CD4-positive, CD25-positive, alpha-beta regulatory T cell (primary cell): ENCODE data around the gene BICRA. TPM values are rescaled to one million over a fixed set of nuclear protein-coding genes. Genes with fewer than 3 reads are reported as not detected.
"Not testable (repeated sequence)": the region's sequence is repeated elsewhere in the genome, so short reads cannot be mapped to it uniquely, and the experiment has no call there.

Experiments
- ATAC-seq, 2 donors: fragments of 150-1000 bp; cut with Tn5 transposase; one replicate each; pipeline ENCODE4 v1.10.0; 2021; ENCODE audit warnings: low read depth in 2 of 2, moderate number of reproducible peaks in 2 of 2, moderate library complexity in 1 of 2
- DNase-seq, 3 donors: peaks; one replicate each; pipeline versions ENCODE4 v3.0.0 to v3.0.0-alpha.2; 2012 to 2022; ENCODE audit warnings: mixed read lengths in 1 of 3
- H3K27ac ChIP-seq: one replicate; pipeline ENCODE4 v1.7.0; 2013; ENCODE audit warnings: mild to moderate bottlenecking, low read length; ENCODE audit not compliant: insufficient read depth, poor library complexity, severe bottlenecking
- H3K27me3 ChIP-seq: one replicate; pipeline ENCODE4 v1.7.0; 2013; ENCODE audit warnings: low read length; ENCODE audit not compliant: control insufficient read depth, insufficient read depth
- H3K36me3 ChIP-seq: one replicate; pipeline ENCODE4 v1.7.0; 2013; ENCODE audit warnings: mild to moderate bottlenecking, low read length, moderate library complexity; ENCODE audit not compliant: control insufficient read depth, insufficient read depth
- H3K4me1 ChIP-seq: 2 replicates; pipeline ENCODE4 v1.7.0; 2013; ENCODE audit warnings: mild to moderate bottlenecking, low read length; ENCODE audit not compliant: insufficient read depth, control insufficient read depth, poor library complexity, severe bottlenecking
- H3K4me3 ChIP-seq: one replicate; pipeline ENCODE4 v1.7.0; 2013; ENCODE audit warnings: low read depth, mild to moderate bottlenecking, low read length, moderate library complexity
- H3K9me3 ChIP-seq, 2 experiments: 1 replicate in 1 of 2; 2 replicates in 1 of 2; pipeline ENCODE4 v1.7.0; 2013; ENCODE audit warnings: low read length in 2 of 2, mild to moderate bottlenecking in 1 of 2, moderate library complexity in 1 of 2; ENCODE audit not compliant: control insufficient read depth in 2 of 2
- H3K27ac Mint-ChIP-seq, 3 donors: one replicate each; pipeline ENCODE4 v1.8.0; 2020 to 2022; ENCODE audit warnings: mild to moderate bottlenecking in 3 of 3, mixed read lengths in 3 of 3, moderate library complexity in 2 of 3
- H3K27me3 Mint-ChIP-seq: one replicate; pipeline ENCODE4 v1.8.0; 2022; ENCODE audit warnings: mild to moderate bottlenecking, mixed read lengths
- H3K36me3 Mint-ChIP-seq: one replicate; pipeline ENCODE4 v1.8.0; 2020; ENCODE audit warnings: mixed read lengths
- H3K4me1 Mint-ChIP-seq, 4 donors: one replicate each; pipeline ENCODE4 v1.8.0; 2020 to 2022; ENCODE audit warnings: mixed read lengths in 4 of 4, mild to moderate bottlenecking in 1 of 4
- H3K4me3 Mint-ChIP-seq, 4 donors: one replicate each; pipeline ENCODE4 v1.8.0; 2020 to 2022; ENCODE audit warnings: mild to moderate bottlenecking in 4 of 4, mixed read lengths in 4 of 4, moderate library complexity in 3 of 4
- H3K9me3 Mint-ChIP-seq, 7 donors: one replicate each; pipeline ENCODE4 v1.8.0; 2020 to 2022; ENCODE audit warnings: mixed read lengths in 7 of 7, mild to moderate bottlenecking in 3 of 7, moderate library complexity in 2 of 7
- polyA plus RNA-seq, 4 donors: library from polyadenylated mRNA; unstranded; fragments of 300-500 nt; fragmentation: Illumina TruSeq; gene quantifications; one replicate each; pipeline ENCODE4 v1.2.3, GENCODE V29; 2021
- total RNA-seq: library from RNA; stranded (reverse); gene quantifications from one replicate; pipeline ENCODE4 v1.2.3, GENCODE V29; 2022

BICRA gene
- total and polyA plus RNA-seq, 5 donors from 2014 or later: 0.25 to 43.8 (median 0.52) TPM

DNA sequence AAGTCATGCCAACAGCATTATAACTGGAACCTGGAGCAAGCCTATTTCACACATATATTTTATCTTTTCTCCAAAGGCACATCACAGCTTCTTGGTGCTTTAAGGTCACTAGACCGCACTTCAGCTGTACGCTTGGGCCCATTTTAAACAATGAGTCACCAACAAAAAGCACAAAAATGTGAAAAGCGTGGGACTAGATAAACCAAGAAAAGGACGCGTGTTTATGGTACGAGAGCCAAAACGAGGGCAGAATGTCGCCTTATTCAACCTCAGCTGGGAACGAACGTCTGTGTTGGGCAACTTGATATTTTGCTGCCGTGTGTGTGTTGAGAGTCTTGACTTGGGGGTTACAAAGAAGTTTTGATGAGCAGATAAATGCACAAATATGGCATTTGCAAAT, 95.1 kb downstream of the BICRA start:
- ATAC-seq (no peak), DNase-seq (no peak)
- H3K4me3 Mint-ChIP-seq: peak overlapping the region in 1 of 4 donors; percentile 64
- peak overlapping the region in 1 of 3 donors; percentile 88 for H3K27ac Mint-ChIP-seq
- Histone ChIP-seq H3K27me3 (no peaks in the 10 kb centered on the region), H3K4me3 (no peak overlapping the region), H3K4me1 (no peaks in the 10 kb centered on the region), H3K36me3 (peaks cover 24% of the 10 kb centered on the region), H3K27ac (no peak overlapping the region), H3K9me3 (no peaks in the 10 kb centered on the region)
- peaks cover 6% of the 10 kb centered on the region for H3K36me3 Mint-ChIP-seq
- H3K4me1 Mint-ChIP-seq: peaks cover 0 to 6% (median 4%) of the 10 kb centered on the region in 4 donors
- H3K9me3 Mint-ChIP-seq: no peaks in the 10 kb centered on the region
- no peaks in the 10 kb centered on the region for H3K27me3 Mint-ChIP-seq

DNA sequence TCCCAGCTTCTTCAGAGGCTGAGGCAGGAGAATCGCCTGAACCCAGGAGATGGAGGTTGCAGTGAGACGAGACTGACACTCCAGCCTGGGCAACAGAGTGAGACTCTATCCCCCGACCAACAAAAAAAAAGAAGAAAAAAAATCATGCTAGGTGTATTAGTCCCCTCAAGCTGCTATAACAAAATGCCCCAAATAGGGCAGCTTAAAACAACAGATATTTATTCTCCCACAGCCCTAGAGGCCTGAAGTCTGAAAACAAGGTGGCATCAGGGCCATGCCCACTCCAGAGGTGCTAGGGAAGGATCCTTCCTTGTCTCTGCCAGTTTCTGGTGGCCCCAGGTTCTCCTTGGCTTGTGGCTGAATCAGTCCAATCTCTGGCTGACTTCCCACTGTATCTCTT, 95.7 kb downstream of the BICRA start:
- Histone ChIP-seq H3K4me3 (no peak overlapping the region), H3K27ac (no peak overlapping the region), H3K4me1 (no peaks in the 10 kb centered on the region), H3K36me3 (peaks cover 20% of the 10 kb centered on the region), H3K9me3 (no peaks in the 10 kb centered on the region), H3K27me3 (no peaks in the 10 kb centered on the region)
- H3K4me1 Mint-ChIP-seq: peaks cover 0 to 6% (median 4%) of the 10 kb centered on the region in 4 donors
- H3K27ac Mint-ChIP-seq: no peak overlapping the region
- H3K27me3 Mint-ChIP-seq: no peaks in the 10 kb centered on the region
- H3K36me3 Mint-ChIP-seq: peaks cover 6% of the 10 kb centered on the region
- no peaks in the 10 kb centered on the region for H3K9me3 Mint-ChIP-seq
- ATAC-seq (no peak), DNase-seq (no peak)
- no peak overlapping the region for H3K4me3 Mint-ChIP-seq

DNA sequence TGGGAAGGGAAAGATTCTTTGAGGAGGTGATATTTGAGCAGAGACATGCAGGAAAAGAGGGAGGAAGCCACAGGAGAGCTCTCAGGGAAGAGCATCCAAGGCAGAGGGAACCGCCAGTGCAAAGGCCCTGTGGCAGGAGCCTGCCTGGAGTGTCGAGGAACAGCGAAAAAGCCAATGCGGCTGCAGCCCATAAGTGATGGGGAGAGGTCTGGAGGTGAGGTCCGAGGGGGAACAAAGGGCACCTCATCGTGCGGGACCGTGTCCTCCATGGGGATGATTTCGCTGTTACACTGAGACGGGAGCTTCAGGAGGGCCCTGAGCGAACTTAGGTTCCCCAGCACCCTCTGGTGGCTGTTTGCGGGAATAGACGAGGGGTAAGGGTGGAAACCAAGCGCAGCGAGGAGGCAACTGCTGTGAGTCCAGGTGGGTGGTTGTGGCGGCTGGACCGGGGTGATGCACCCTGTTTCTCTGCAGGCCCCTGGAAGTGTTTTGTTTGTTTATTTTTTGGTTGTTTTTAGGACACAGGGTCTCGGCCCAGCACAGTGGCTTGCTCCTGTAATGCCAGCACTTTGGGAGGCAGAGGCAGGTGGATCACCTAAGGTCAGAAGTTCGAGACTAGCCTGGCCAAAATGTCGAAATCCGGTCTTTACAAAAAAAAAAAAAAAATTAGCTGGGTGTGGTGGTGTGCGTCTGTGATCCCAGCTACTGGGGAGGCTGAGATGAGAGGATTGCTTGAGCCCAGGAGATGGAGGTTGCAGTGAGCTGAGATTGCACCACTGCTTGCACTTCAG, 98.4 kb downstream of the BICRA start:
- ATAC-seq: peak; percentile 72 to 78
- Mint-ChIP-seq H3K27me3 (peaks cover 7% of the 10 kb centered on the region), H3K36me3 (peaks cover 6% of the 10 kb centered on the region), H3K27ac (no peak overlapping the region), H3K9me3 (peaks cover 0 to 2% (median 0%) of the 10 kb centered on the region in 7 donors), H3K4me3 (no peak overlapping the region), H3K4me1 (peaks cover 0 to 6% (median 4%) of the 10 kb centered on the region in 4 donors)
- no peaks in the 10 kb centered on the region for H3K4me1 ChIP-seq
- no peak overlapping the region for H3K27ac ChIP-seq
- no peaks in the 10 kb centered on the region for H3K27me3 ChIP-seq
- H3K36me3 ChIP-seq: peaks cover 7% of the 10 kb centered on the region
- no peaks in the 10 kb centered on the region for H3K9me3 ChIP-seq
- peak; percentile 47 to 82 (median 66) for DNase-seq
- no peak overlapping the region for H3K4me3 ChIP-seq

DNA sequence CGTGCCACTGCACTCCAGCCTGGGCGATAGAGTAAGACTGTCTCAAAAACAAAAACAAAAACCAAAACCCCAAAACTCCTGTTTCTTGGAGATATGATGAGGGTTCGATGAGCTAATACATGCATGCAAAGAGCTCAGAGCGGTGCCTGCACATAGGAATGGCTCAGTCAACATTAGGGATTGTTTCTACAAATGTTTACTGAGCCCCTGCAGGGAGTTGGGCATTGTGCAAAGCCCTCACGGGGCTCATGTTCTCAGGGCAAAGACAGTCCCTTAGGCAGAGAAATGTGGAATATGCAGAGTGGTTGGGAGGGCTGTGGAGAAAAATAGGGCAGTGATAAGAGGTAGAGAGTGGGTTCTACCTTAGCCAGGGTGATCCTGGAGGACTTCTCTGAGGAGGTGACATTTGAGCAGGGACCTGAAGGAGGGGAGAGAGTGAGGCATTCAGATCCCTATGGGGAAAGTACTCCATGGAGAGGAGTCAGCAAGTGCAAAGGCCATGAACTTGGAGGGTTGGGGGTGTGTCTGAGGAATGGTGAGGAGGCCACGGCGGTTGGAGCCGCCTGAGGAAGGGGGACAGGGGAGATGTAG, 102.8 kb downstream of the BICRA start:
- peaks cover 30% of the 10 kb centered on the region for H3K27me3 Mint-ChIP-seq
- peaks cover 0 to 15% (median 0%) of the 10 kb centered on the region in 7 donors for H3K9me3 Mint-ChIP-seq
- H3K27ac Mint-ChIP-seq: no peak overlapping the region
- no peaks in the 10 kb centered on the region for H3K36me3 Mint-ChIP-seq
- H3K4me1 Mint-ChIP-seq: peaks cover 0 to 14% (median 6%) of the 10 kb centered on the region in 4 donors
- H3K4me3 Mint-ChIP-seq: no peak overlapping the region
- Histone ChIP-seq H3K27me3 (peaks cover 8% of the 10 kb centered on the region), H3K9me3 (peaks cover 0 to 2% of the 10 kb centered on the region in 2 experiments), H3K4me1 (peaks cover 5% of the 10 kb centered on the region), H3K4me3 (no peak overlapping the region), H3K27ac (no peak overlapping the region), H3K36me3 (no peaks in the 10 kb centered on the region)
- DNase-seq: no peak
- ATAC-seq: no peak

DNA sequence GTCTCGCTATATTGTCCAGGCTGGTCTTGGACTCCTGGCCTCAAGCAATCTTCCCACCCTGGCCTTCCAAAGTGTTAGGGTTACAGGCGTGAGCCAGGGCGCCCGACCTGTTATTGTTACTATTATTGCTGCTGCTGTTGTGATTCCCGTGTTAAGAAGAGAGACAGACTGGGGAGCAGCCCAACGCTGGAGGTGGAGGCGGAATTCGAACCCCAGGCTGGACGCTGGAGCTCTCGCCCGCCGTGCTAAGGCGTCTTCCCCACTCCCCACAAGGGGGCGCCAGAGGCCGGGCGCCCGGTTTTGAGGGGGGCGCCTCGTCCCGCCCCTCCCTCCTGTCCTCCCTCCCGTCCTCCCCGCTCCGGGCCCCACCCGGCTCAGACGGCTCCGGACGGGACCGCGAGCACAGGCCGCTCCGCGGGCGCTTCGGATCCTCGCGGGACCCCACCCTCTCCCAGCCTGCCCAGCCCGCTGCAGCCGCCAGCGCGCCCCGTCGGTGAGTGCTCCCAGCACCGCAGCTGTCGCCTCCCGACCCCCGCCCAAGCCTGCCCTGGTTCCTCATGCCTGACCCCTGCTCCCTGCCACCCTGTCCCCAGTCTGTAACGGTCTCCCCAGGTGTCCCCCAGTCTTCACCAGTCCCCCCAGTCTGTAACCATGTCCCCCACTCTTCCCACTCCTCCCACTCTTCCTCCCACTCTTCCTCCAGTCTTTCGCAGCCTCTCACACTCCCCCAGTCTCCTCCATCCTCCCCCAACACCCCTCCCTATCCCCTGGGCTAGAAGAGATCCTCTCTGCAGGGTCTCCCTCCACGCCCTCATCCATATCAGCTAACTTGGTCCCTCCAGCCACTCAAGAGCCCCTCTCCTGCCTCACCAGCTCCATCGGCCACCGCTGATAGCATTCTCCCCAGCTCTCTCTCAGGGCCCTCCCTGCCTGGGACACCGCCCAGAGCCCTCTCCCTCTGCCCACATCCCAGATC, 104.4 kb downstream of the BICRA start, which contains the start of gene EHD2:
Gene EHD2 (plus strand): TSS at position 377 of the 976 bp plus-strand sequence. CDS start 3,191 bp downstream, outside the sequence.
- Histone ChIP-seq H3K36me3 (no peaks in the 10 kb centered on the region), H3K9me3 (peaks cover 0 to 2% of the 10 kb centered on the region in 2 experiments), H3K27me3 (peaks cover 8% of the 10 kb centered on the region), H3K27ac (no peak within 1 kb of the TSS), H3K4me3 (no peak within 1 kb of the TSS), H3K4me1 (peaks cover 5% of the 10 kb centered on the region)
- no peak within 1 kb of the TSS for H3K4me3 Mint-ChIP-seq
- peak within 1 kb of the TSS in 1 of 3 donors; percentile 48 for H3K27ac Mint-ChIP-seq
- peak in 1 of 2 donors; percentile 28 for ATAC-seq
- H3K36me3 Mint-ChIP-seq: no peaks in the 10 kb centered on the region
- H3K9me3 Mint-ChIP-seq: peaks cover 0 to 15% (median 0%) of the 10 kb centered on the region in 7 donors
- peaks cover 0 to 10% (median 4%) of the 10 kb centered on the region in 4 donors for H3K4me1 Mint-ChIP-seq
- peaks cover 30% of the 10 kb centered on the region for H3K27me3 Mint-ChIP-seq
- DNase-seq: peak; percentile 13 to 16 (median 15)

DNA sequence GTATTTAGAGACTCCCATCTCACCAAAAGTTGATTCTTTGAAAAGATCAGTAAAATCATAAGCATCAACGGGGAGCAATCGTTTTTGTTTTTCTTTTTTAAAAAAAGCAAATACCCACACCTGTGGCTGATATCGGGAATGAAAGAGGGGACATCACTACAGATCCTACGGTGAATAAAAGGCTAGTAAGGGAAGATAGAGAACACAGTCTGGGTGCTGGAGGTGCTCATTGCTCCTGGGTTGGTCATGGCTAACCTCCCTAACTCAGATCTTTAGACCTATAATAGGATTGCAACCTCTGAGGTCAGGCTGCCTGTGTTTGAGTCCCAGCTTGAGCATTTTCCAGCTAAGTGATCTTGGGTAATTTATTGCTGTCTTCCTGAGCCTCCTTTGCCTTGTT, 105.4 kb downstream of the BICRA start:
- H3K4me3 Mint-ChIP-seq: peak overlapping the region in 1 of 4 donors; percentile 17
- DNase-seq: no peak
- H3K27ac ChIP-seq: no peak overlapping the region
- H3K36me3 Mint-ChIP-seq: no peaks in the 10 kb centered on the region
- H3K4me1 Mint-ChIP-seq: peaks cover 0 to 10% (median 4%) of the 10 kb centered on the region in 4 donors
- H3K36me3 ChIP-seq: no peaks in the 10 kb centered on the region
- H3K27ac Mint-ChIP-seq: no peak overlapping the region
- peaks cover 0 to 15% (median 0%) of the 10 kb centered on the region in 7 donors for H3K9me3 Mint-ChIP-seq
- peaks cover 0 to 2% of the 10 kb centered on the region in 2 experiments for H3K9me3 ChIP-seq
- peaks cover 8% of the 10 kb centered on the region for H3K27me3 ChIP-seq
- H3K4me1 ChIP-seq: peaks cover 5% of the 10 kb centered on the region
- H3K4me3 ChIP-seq: no peak overlapping the region
- ATAC-seq: no peak
- H3K27me3 Mint-ChIP-seq: peaks cover 30% of the 10 kb centered on the region

DNA sequence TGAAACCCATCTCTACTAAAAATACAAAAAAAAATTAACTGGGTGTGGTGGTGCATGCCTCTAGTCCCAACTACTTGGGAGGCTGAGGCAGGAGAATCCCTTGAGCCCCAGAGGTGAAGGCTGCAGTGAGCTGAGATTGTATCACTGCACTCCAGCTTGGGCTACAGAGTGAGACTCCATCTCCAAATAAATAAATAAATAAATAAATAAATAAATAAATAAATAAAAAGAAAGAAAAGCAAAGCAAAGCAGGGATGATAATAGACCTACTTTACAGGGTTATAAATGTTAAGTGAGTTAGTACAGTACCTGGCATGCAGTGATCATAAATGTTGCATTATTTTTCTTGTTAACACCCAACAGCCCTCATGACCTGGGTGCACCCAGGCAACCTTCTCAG, 105.9 kb downstream of the BICRA start:
- not testable (repeated sequence) for H3K9me3 ChIP-seq, H3K27ac ChIP-seq, ATAC-seq, H3K36me3 Mint-ChIP-seq, DNase-seq, H3K27ac Mint-ChIP-seq, H3K4me1 ChIP-seq, H3K27me3 ChIP-seq, H3K4me3 ChIP-seq, H3K4me3 Mint-ChIP-seq, H3K36me3 ChIP-seq
- peaks cover 0 to 10% (median 4%) of the 10 kb centered on the region in 4 donors for H3K4me1 Mint-ChIP-seq
- peaks cover 0 to 15% (median 0%) of the 10 kb centered on the region in 7 donors for H3K9me3 Mint-ChIP-seq
- H3K27me3 Mint-ChIP-seq: peaks cover 30% of the 10 kb centered on the region
